ENCODE measurements around the gene MKNK2. TPM values are rescaled to one million over a fixed set of nuclear protein-coding genes. Genes with fewer than 3 reads are reported as not detected.

Gene MKNK2
- total RNA-seq, 1 donor from 2014 or later: 122 TPM

GRCh38 chr19:2060884-2061494, 9.9 kb upstream of the MKNK2 start:
- intact Hi-C loops (cut with DNase I): loop anchor here (2.0 kb wide), 1 partner anchor 28 kb away; no protein-coding TSS in a partner anchor
- peak; percentile 88 for DNase-seq (ENCODE audit: low spot score)

- intact Hi-C loops (cut with DNase I): loop anchor here (2.0 kb wide), 1 partner anchor 27 kb away; no protein-coding TSS in a partner anchor
- no peak for DNase-seq (ENCODE audit: low spot score)
Measured at GRCh38 chr19:2059422-2060201, 8.6 kb upstream of the MKNK2 start.

GRCh38 chr19:2058570-2059421, 7.8 kb upstream of the MKNK2 start:
- no peak for DNase-seq (ENCODE audit: low spot score)
- intact Hi-C loops (cut with DNase I): no loop called here

GRCh38 chr19:2057484-2058469, 6.7 kb upstream of the MKNK2 start:
- intact Hi-C loops (cut with DNase I): no loop called here
- DNase-seq (ENCODE audit: low spot score): no peak

- DNase-seq (ENCODE audit: low spot score): no peak
- intact Hi-C loops (cut with DNase I): no loop called here
Measured at GRCh38 chr19:2056837-2057192, 5.8 kb upstream of the MKNK2 start.

GRCh38 chr19:2055931-2056836, 5.1 kb upstream of the MKNK2 start:
- intact Hi-C loops (cut with DNase I): no loop called here
- peak; percentile 90 for DNase-seq (ENCODE audit: low spot score)

- no peak for DNase-seq (ENCODE audit: low spot score)
- intact Hi-C loops (cut with DNase I): no loop called here
Measured at GRCh38 chr19:2054763-2055162, 3.7 kb upstream of the MKNK2 start.

GRCh38 chr19:2053601-2054389, 2.8 kb upstream of the MKNK2 start:
- intact Hi-C loops (cut with DNase I): no loop called here
- no peak for DNase-seq (ENCODE audit: low spot score)

GRCh38 chr19:2051773-2052704, 995 bp upstream of the MKNK2 start:
- no peak for DNase-seq (ENCODE audit: low spot score)

GRCh38 chr19:2050349-2050990, 574 bp downstream of the MKNK2 start:
- intact Hi-C loops (cut with DNase I): no loop called here
- no peak for DNase-seq (ENCODE audit: low spot score)

More at GRCh38 chr19:2051773-2052704, 995 bp upstream of the MKNK2 start:
- intact Hi-C loops (cut with DNase I): no loop called here

GRCh38 chr19:2049741-2050348, 1.2 kb downstream of the MKNK2 start:
- intact Hi-C loops (cut with DNase I): loop anchor here (2.0 kb wide), 1 partner anchor 15 kb away; no protein-coding TSS in a partner anchor
- DNase-seq (ENCODE audit: low spot score): peak; percentile 95

GRCh38 chr19:2048959-2049740, 1.9 kb downstream of the MKNK2 start:
- intact Hi-C loops (cut with DNase I): loop anchor here (2.0 kb wide), 1 partner anchor 16 kb away; no protein-coding TSS in a partner anchor

GRCh38 chr19:2048104-2048958, 2.7 kb downstream of the MKNK2 start:
- DNase-seq (ENCODE audit: low spot score): no peak
- intact Hi-C loops (cut with DNase I): loop anchor here (2.0 kb wide), 1 partner anchor 16 kb away; no protein-coding TSS in a partner anchor

More at GRCh38 chr19:2048959-2049740, 1.9 kb downstream of the MKNK2 start:
- no peak for DNase-seq (ENCODE audit: low spot score)
